IMR-90 (cell line): ENCODE measurements around the gene EDDM13. TPM values are rescaled to one million over a fixed set of nuclear protein-coding genes. Genes with fewer than 3 reads are reported as not detected.
A peak's percentile ranks its signal among the peaks of the same experiment; 100 is the strongest.

Source experiments
- ATAC-seq: fragments of 200-7000 bp; cut with Tn5 transposase; 2 replicates; pipeline ENCODE4 v1.9.1; 2020; ENCODE audit warnings: low read depth, mild to moderate bottlenecking, moderate library complexity
- BruUV-seq: library from RNA; stranded (reverse); fragments of 400-500 nt; replicated peaks from 2 replicates; lab custom pipeline; 2021; lab: Mats Ljungman, UMichigan
- CTCF ChIA-PET: fragments of 300-600 bp; formaldehyde crosslinking; extraction: SDS; loops from one replicate; lab custom pipeline; 2021; ENCODE audit warnings: antibody characterized with exemption; lab: Yijun Ruan, JAX
- POLR2A ChIA-PET: fragments of 300-600 bp; sonication (Branson Sonifier 250); formaldehyde crosslinking; loops from one replicate; lab custom pipeline; 2022; ENCODE audit warnings: antibody characterized with exemption; ENCODE audit not compliant: unreplicated experiment; lab: Charles Lee
- DNase-seq: peaks from one replicate; pipeline ENCODE4 v3.0.0; 2013
- H2AFZ ChIP-seq: replicated peaks from 2 replicates; pipeline ENCODE3; 2013; ENCODE audit warnings: low read length, mild to moderate bottlenecking; ENCODE audit not compliant: poor library complexity
- H2AK5ac ChIP-seq: 2 replicates; pipeline ENCODE4 v1.6.1; 2013; ENCODE audit warnings: low read depth, low read length, inconsistent platforms
- H2AK9ac ChIP-seq: replicated peaks from 2 replicates; pipeline ENCODE3; 2013; ENCODE audit warnings: mild to moderate bottlenecking, low read depth, low read length, moderate library complexity; ENCODE audit not compliant: poor library complexity
- H2BK120ac ChIP-seq: 2 replicates; pipeline ENCODE4 v1.6.1; 2013; ENCODE audit warnings: low read depth, low read length, inconsistent platforms
- H2BK15ac ChIP-seq: 3 replicates; pipeline ENCODE4 v1.6.1; 2013; ENCODE audit warnings: low read depth, low read length, inconsistent platforms
- H2BK20ac ChIP-seq: 2 replicates; pipeline ENCODE4 v1.6.1; 2013; ENCODE audit warnings: low read depth, mild to moderate bottlenecking, inconsistent platforms, low read length, moderate library complexity
- H2BK5ac ChIP-seq: 2 replicates; pipeline ENCODE4 v1.6.1; 2013; ENCODE audit warnings: mild to moderate bottlenecking, low read depth, low read length, inconsistent platforms; ENCODE audit not compliant: poor library complexity, severe bottlenecking
- H3K14ac ChIP-seq: replicated peaks from 2 replicates; pipeline ENCODE4 v1.6.1; 2013; ENCODE audit warnings: low read depth, low read length, inconsistent platforms
- H3K18ac ChIP-seq: 2 replicates; pipeline ENCODE4 v1.6.1; 2013; ENCODE audit warnings: low read depth, low read length, control low read depth
- H3K23ac ChIP-seq: 2 replicates; pipeline ENCODE4 v1.6.1; 2013; ENCODE audit warnings: low read depth, low read length, inconsistent platforms
- H3K27ac ChIP-seq: 2 replicates; pipeline ENCODE4 v1.5.1; 2013; ENCODE audit warnings: mild to moderate bottlenecking, control low read depth, low read length; ENCODE audit not compliant: insufficient read depth
- H3K27me3 ChIP-seq: 2 replicates; pipeline ENCODE4 v1.6.1; 2013; ENCODE audit warnings: low read length; ENCODE audit not compliant: control insufficient read depth, insufficient read depth
- H3K36me3 ChIP-seq: 2 replicates; pipeline ENCODE4 v1.6.1; 2013; ENCODE audit warnings: low read length, mixed read lengths; ENCODE audit not compliant: control insufficient read depth, insufficient read depth
- H3K4ac ChIP-seq: 2 replicates; pipeline ENCODE4 v1.6.1; 2013; ENCODE audit warnings: low read depth, low read length, inconsistent platforms
- H3K4me1 ChIP-seq: 2 replicates; pipeline ENCODE4 v1.6.1; 2013; ENCODE audit warnings: low read length, mixed read lengths; ENCODE audit not compliant: control insufficient read depth, insufficient read depth
- H3K4me2 ChIP-seq: 2 replicates; pipeline ENCODE4 v1.6.1; 2013; ENCODE audit warnings: low read depth, mild to moderate bottlenecking, control low read depth, low read length, moderate library complexity
- H3K4me3 ChIP-seq: 2 replicates; pipeline ENCODE4 v1.5.1; 2013; ENCODE audit warnings: low read depth, mild to moderate bottlenecking, control low read depth, low read length, moderate library complexity; ENCODE audit not compliant: insufficient read depth
- H3K56ac ChIP-seq: 2 replicates; pipeline ENCODE4 v1.6.1; 2013; ENCODE audit warnings: low read length, inconsistent platforms; ENCODE audit not compliant: insufficient read depth; ENCODE audit errors: extremely low read depth
- H3K79me1 ChIP-seq, 2 experiments: 2 replicates each; pipeline ENCODE4 v1.6.1; 2013; ENCODE audit warnings: low read length in 2 of 2, inconsistent platforms in 1 of 2, low read depth in 1 of 2
- H3K9ac ChIP-seq: 2 replicates; pipeline ENCODE4 v1.6.1; 2013; ENCODE audit warnings: low read depth, low read length, control low read depth
- H3K9me1 ChIP-seq: 2 replicates; pipeline ENCODE4 v1.6.1; 2013; ENCODE audit warnings: low read length, inconsistent platforms; ENCODE audit not compliant: insufficient read depth
- H3K9me3 ChIP-seq: 2 replicates; pipeline ENCODE4 v1.6.1; 2013; ENCODE audit warnings: low read length; ENCODE audit not compliant: control insufficient read depth, insufficient read depth
- H4K20me1 ChIP-seq: 2 replicates; pipeline ENCODE4 v1.6.1; 2013; ENCODE audit warnings: low read length, inconsistent platforms; ENCODE audit not compliant: insufficient read depth
- H4K5ac ChIP-seq: 2 replicates; pipeline ENCODE4 v1.6.1; 2013; ENCODE audit warnings: mild to moderate bottlenecking, low read depth, low read length, control low read depth
- H4K8ac ChIP-seq, 2 experiments: 2 replicates each; pipeline ENCODE4 v1.6.1; 2013; ENCODE audit warnings: low read depth in 2 of 2, low read length in 2 of 2, control low read depth in 1 of 2, inconsistent platforms in 1 of 2
- H4K91ac ChIP-seq: 2 replicates; pipeline ENCODE4 v1.6.1; 2013; ENCODE audit warnings: low read depth, low read length, inconsistent platforms; ENCODE audit not compliant: insufficient read depth
- BHLHE40 ChIP-seq: fragments of 150-350 bp; IDR thresholded peaks from 2 replicates; pipeline ENCODE4 v1.6.1; 2016; ENCODE audit warnings: mild to moderate bottlenecking, low read depth, low read length
- CEBPB ChIP-seq: IDR thresholded peaks from 2 replicates; pipeline ENCODE4 v1.6.1; 2012; ENCODE audit warnings: low read depth, low read length, improper control_type of control experiment
- CHD1 ChIP-seq: IDR thresholded peaks from 2 replicates; pipeline ENCODE4 v1.6.1; 2012; ENCODE audit warnings: low read depth, low read length, improper control_type of control experiment
- ELK1 ChIP-seq: fragments of 150-350 bp; IDR thresholded peaks from 2 replicates; pipeline ENCODE4 v1.6.1; 2016; ENCODE audit warnings: low read depth, mild to moderate bottlenecking, low read length, moderate library complexity, borderline replicate concordance
- FOS ChIP-seq: fragments of 150-350 bp; IDR thresholded peaks from 2 replicates; pipeline ENCODE4 v1.6.1; 2016; ENCODE audit warnings: low read depth, low read length
- MAZ ChIP-seq: IDR thresholded peaks from 2 replicates; pipeline ENCODE4 v1.6.1; 2012; ENCODE audit warnings: low read depth, mild to moderate bottlenecking, low read length, improper control_type of control experiment, moderate library complexity, borderline replicate concordance
- MXI1 ChIP-seq: IDR thresholded peaks from 2 replicates; pipeline ENCODE4 v1.6.1; 2012; ENCODE audit warnings: low read depth, mild to moderate bottlenecking, low read length, moderate library complexity, borderline replicate concordance
- NFE2L2 ChIP-seq: fragments of 150-350 bp; IDR thresholded peaks from 2 replicates; pipeline ENCODE4 v1.6.1; 2016; ENCODE audit warnings: low read depth, mild to moderate bottlenecking, low read length
- POLR2A ChIP-seq: IDR thresholded peaks from 2 replicates; pipeline ENCODE4 v1.6.1; 2012; ENCODE audit warnings: mild to moderate bottlenecking, low read depth, low read length
- RAD21 ChIP-seq: IDR thresholded peaks from 2 replicates; pipeline ENCODE4 v1.6.1; 2012; ENCODE audit warnings: low read length, improper control_type of control experiment
- RCOR1 ChIP-seq: IDR thresholded peaks from 2 replicates; pipeline ENCODE4 v1.6.1; 2012; ENCODE audit warnings: mild to moderate bottlenecking, low read length, improper control_type of control experiment; ENCODE audit not compliant: insufficient replicate concordance
- RFX5 ChIP-seq: IDR thresholded peaks from 2 replicates; pipeline ENCODE4 v1.8.0; 2012; ENCODE audit warnings: low read depth, mild to moderate bottlenecking, low read length, moderate library complexity
- SMC3 ChIP-seq: fragments of 150-350 bp; IDR thresholded peaks from 2 replicates; pipeline ENCODE4 v1.6.1; 2016; ENCODE audit warnings: low read depth, mild to moderate bottlenecking, antibody characterized with exemption, low read length, moderate library complexity
- WGBS, 2 experiments: methylation state at CpG; one replicate each; pipeline versions ENCODE4 v1.1.5 to v1.1.7; 2013; ENCODE audit warnings: missing lambda C conversion rate in 2 of 2; ENCODE audit not compliant: insufficient read length in 1 of 2; ENCODE audit errors: extremely low coverage in 2 of 2; 5-methylcytosine and 5-hydroxymethylcytosine counted together
- dilution Hi-C: fragments of 300-500 bp; cut with HindIII; formaldehyde crosslinking; loops from one replicate; pipeline ENCODE4 v1.14.3; 2018; ENCODE audit warnings: low sequenced_read_pairs; ENCODE audit not compliant: unreplicated experiment
- in situ Hi-C: fragments of 300-500 bp; cut with MboI; formaldehyde crosslinking; loops from 3 replicates; pipeline ENCODE4 v1.14.3; 2019; ENCODE audit warnings: low sequenced_read_pairs, inconsistent platforms, mixed read lengths
- intact Hi-C: fragments of 100-400 bp; cut with micrococcal nuclease; formaldehyde crosslinking; loops from 2 replicates; pipeline ENCODE4 v1.10.0; 2022
- polyA plus RNA-seq, 3 experiments: library from polyadenylated mRNA; depleted of rRNA; stranded (reverse); fragments of >200 nt; gene quantifications; 2 replicates each; pipeline ENCODE4 v1.2.3, GENCODE V29; 2012; ENCODE audit warnings: low replicate concordance in 1 of 3
- total RNA-seq: library from RNA; depleted of rRNA; stranded (reverse); fragments of >200 nt; gene quantifications from 2 replicates; pipeline ENCODE4 v1.2.3, GENCODE V29; 2012
- TF ChIP-seq, protein P1 (sequence below): conservative IDR thresholded peaks from 2 replicates; pipeline ENCODE4 v1.5.1; 2012; ENCODE audit warnings: mild to moderate bottlenecking, low read depth, low read length, improper control_type of control experiment

The EDDM13 gene
- total and polyA plus RNA-seq, 2 of the 4 experiments (the other 2 are of a cell fraction), result not detected

DNA sequence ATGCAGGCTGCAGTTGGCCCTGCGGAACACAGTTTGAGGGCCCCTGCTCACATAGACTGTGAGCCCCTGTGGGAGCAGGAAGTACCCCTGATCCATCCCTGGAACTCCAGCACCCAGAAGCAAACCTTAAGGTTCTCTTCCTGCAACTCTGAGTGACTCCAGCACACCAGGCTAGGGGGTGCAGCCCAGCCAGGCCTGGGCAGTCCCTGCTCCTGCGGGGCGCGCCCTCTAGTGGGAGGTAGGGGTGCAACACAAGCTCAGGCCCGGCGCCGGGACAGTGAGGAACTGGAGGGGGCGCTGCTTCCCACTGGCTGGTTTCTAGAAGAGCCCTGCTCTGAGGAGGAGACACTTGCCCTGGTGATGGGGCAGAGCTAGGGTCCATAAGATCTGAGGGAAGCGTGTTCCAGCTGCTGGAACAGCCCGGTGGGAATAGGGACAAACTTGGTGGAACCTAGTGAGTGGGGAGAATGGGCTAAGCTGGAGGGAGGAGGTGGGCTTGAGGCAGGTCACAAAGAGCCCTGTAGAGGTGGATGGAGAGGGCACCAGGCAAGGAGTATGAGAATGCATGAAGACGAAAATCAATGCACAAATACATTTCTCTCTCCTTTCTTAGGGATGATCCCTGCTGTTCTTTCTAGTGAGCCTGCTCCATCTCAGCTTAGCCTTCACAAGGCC, 37.1 kb downstream of the EDDM13 start:
- Histone ChIP-seq H2BK120ac (no peak overlapping the region), H2AK5ac (no peak overlapping the region), H2BK15ac (no peak overlapping the region), H3K9ac (no peak overlapping the region), H4K8ac (no peak overlapping the region), H2BK5ac (no peak overlapping the region), H3K23ac (no peak overlapping the region), H3K9me1 (0 out of 2 replicates have a peak, but pooled peaks cover 3% of the 10 kb centered on the region), H4K91ac (no peak overlapping the region), H3K27me3 (no peaks in the 10 kb centered on the region), H4K20me1 (no peaks in the 10 kb centered on the region), H3K4me2 (no peak overlapping the region), H2AFZ (no peak overlapping the region), H3K14ac (no peak overlapping the region), H2BK20ac (no peak overlapping the region), H2AK9ac (peak overlapping the region; percentile 58), H3K18ac (no peak overlapping the region), H3K4ac (no peak overlapping the region), H3K56ac (no peak overlapping the region), H3K4me1 (no peaks in the 10 kb centered on the region; the same call in 1 of the 2 replicates), H3K79me1 (peaks cover 0 to 10% of the 10 kb centered on the region in 2 experiments; a peak in 2 of 4 replicates), H4K5ac (no peak overlapping the region), H3K9me3 (no peaks in the 10 kb centered on the region), H3K36me3 (peaks cover 3% of the 10 kb centered on the region; the same call in 1 of the 2 replicates), H3K4me3 (no peak overlapping the region), H3K27ac (no peak overlapping the region)
- ATAC-seq (peak; percentile 44), DNase-seq (peak; percentile 4)
- 100% methylated on average over 2 of the region's 11 CpGs; no CpG with 5 or more reads in 1 of the 2 experiments for WGBS, 2 experiments
- in situ Hi-C loops (no loop called here), dilution Hi-C loops (no loop called here), intact Hi-C loops (loop anchor here (10.0 kb wide), 1 partner anchor 135 kb away; the partner anchor contains the start of gene GALP)
- CTCF ChIA-PET, result interaction anchor here (0.6 to 1.9 kb wide), 6 partner anchors 9 to 56 kb away, joined by 3 to 9 read pairs (median 4); no protein-coding TSS in a partner anchor
- BruUV-seq, result no TSS peak
- TF ChIP-seq NFE2L2, result no peak
- TF ChIP-seq SMC3, result peak; percentile 32; the same call in 1 of the 2 replicates
- no peak for TF ChIP-seq RFX5
- TF ChIP-seq BHLHE40, result no peak
- TF ChIP-seq CHD1, result no peak
- TF ChIP-seq, protein P1, sequence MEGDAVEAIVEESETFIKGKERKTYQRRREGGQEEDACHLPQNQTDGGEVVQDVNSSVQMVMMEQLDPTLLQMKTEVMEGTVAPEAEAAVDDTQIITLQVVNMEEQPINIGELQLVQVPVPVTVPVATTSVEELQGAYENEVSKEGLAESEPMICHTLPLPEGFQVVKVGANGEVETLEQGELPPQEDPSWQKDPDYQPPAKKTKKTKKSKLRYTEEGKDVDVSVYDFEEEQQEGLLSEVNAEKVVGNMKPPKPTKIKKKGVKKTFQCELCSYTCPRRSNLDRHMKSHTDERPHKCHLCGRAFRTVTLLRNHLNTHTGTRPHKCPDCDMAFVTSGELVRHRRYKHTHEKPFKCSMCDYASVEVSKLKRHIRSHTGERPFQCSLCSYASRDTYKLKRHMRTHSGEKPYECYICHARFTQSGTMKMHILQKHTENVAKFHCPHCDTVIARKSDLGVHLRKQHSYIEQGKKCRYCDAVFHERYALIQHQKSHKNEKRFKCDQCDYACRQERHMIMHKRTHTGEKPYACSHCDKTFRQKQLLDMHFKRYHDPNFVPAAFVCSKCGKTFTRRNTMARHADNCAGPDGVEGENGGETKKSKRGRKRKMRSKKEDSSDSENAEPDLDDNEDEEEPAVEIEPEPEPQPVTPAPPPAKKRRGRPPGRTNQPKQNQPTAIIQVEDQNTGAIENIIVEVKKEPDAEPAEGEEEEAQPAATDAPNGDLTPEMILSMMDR, result peak; percentile 78
- no peak for TF ChIP-seq MAZ
- TF ChIP-seq RAD21, result peak; percentile 33
- no peak for TF ChIP-seq ELK1
- no peak for TF ChIP-seq FOS
- no peak for TF ChIP-seq POLR2A
- TF ChIP-seq MXI1, result no peak
- TF ChIP-seq CEBPB, result no peak
- no peak for TF ChIP-seq RCOR1
- POLR2A ChIA-PET, result no interaction called here
